ENCODE measurements around the gene CNOT6L.
"Not testable (repeated sequence)": the region's sequence is repeated elsewhere in the genome, so short reads cannot be mapped to it uniquely, and the experiment has no call there.

The CNOT6L gene

GRCh38 chr4:77782102-77782835 lies 36.9 kb downstream of the CNOT6L start:
- no peak for DNase-seq (ENCODE audit: low read depth)

- not testable (repeated sequence) for DNase-seq (ENCODE audit: low read depth)
Observed at GRCh38 chr4:77780762-77781161, 38.4 kb downstream of the CNOT6L start.

GRCh38 chr4:77777135-77777807 lies 41.9 kb downstream of the CNOT6L start:
- no peak for DNase-seq (ENCODE audit: low read depth)

- DNase-seq (ENCODE audit: low read depth), result no peak
Observed at GRCh38 chr4:77776182-77777134, 42.7 kb downstream of the CNOT6L start.

- DNase-seq (ENCODE audit: low read depth), result no peak
Observed at GRCh38 chr4:77773101-77773500, 46.1 kb downstream of the CNOT6L start.

GRCh38 chr4:77771566-77771965 lies 47.6 kb downstream of the CNOT6L start:
- DNase-seq (ENCODE audit: low read depth), result no peak

- DNase-seq (ENCODE audit: low read depth), result no peak
Observed at GRCh38 chr4:77765720-77766119, 53.4 kb downstream of the CNOT6L start.

GRCh38 chr4:77762531-77762930 lies 56.6 kb downstream of the CNOT6L start:
- DNase-seq (ENCODE audit: low read depth), result no peak

- DNase-seq (ENCODE audit: low read depth), result no peak
Observed at GRCh38 chr4:77761595-77761994, 57.6 kb downstream of the CNOT6L start.

GRCh38 chr4:77758804-77759203 lies 60.4 kb downstream of the CNOT6L start:
- no peak for DNase-seq (ENCODE audit: low read depth)

- no peak for DNase-seq (ENCODE audit: low read depth)
Observed at GRCh38 chr4:77751764-77752163, 67.4 kb downstream of the CNOT6L start.

- DNase-seq (ENCODE audit: low read depth), result no peak
Observed at GRCh38 chr4:77745792-77746191, 73.4 kb downstream of the CNOT6L start.

GRCh38 chr4:77742054-77742453 lies 77.1 kb downstream of the CNOT6L start:
- DNase-seq (ENCODE audit: low read depth), result no peak

- no peak for DNase-seq (ENCODE audit: low read depth)
Observed at GRCh38 chr4:77740480-77740879, 78.7 kb downstream of the CNOT6L start.

GRCh38 chr4:77734928-77735327 lies 84.2 kb downstream of the CNOT6L start:
- no peak for DNase-seq (ENCODE audit: low read depth)

GRCh38 chr4:77731656-77732055 lies 87.5 kb downstream of the CNOT6L start:
- no peak for DNase-seq (ENCODE audit: low read depth)

GRCh38 chr4:77728420-77728819 lies 90.7 kb downstream of the CNOT6L start:
- DNase-seq (ENCODE audit: low read depth), result no peak

- no peak for DNase-seq (ENCODE audit: low read depth)
Observed at GRCh38 chr4:77721073-77721472, 98.1 kb downstream of the CNOT6L start.

- DNase-seq (ENCODE audit: low read depth), result not testable (repeated sequence)
Observed at GRCh38 chr4:77718500-77718899, 100.7 kb downstream of the CNOT6L start.

- DNase-seq (ENCODE audit: low read depth), result no peak
Observed at GRCh38 chr4:77715414-77716290, 103.5 kb downstream of the CNOT6L start.

GRCh38 chr4:77714514-77714913 lies 104.7 kb downstream of the CNOT6L start:
- DNase-seq (ENCODE audit: low read depth), result no peak

GRCh38 chr4:77713884-77714283 lies 105.3 kb downstream of the CNOT6L start:
- no peak for DNase-seq (ENCODE audit: low read depth)

All from activated T-helper 1 cell treated with Interleukin-2 at 50 U/mL for 16 hours (primary cell).